ENCODE measurements around the gene LRP8. TPM values are rescaled to one million over a fixed set of nuclear protein-coding genes. Genes with fewer than 3 reads are reported as not detected.
A peak's percentile ranks its signal among the peaks of the same experiment; 100 is the strongest.

LRP8 gene
- 100 to 1,000 TPM in 1 of 2 donors, 10 to 100 TPM in 1; 87.8 to 194 TPM for total RNA-seq

- peak; percentile 89 for DNase-seq (ENCODE audit: low spot score)
- Mint-ChIP-seq H3K9me3 (no peaks in the 10 kb centered on the region), H3K36me3 (peaks cover 9% of the 10 kb centered on the region), H3K4me3 (peak within 1 kb of the TSS; percentile 95), H3K27me3 (no peaks in the 10 kb centered on the region), H3K4me1 (ENCODE audit: low read depth in 2 of 2) (peaks cover 27 to 29% of the 10 kb centered on the region in 2 donors), H3K27ac (peak within 1 kb of the TSS; percentile 97 to 98)
- peak; percentile 58 to 70 for ATAC-seq
Measured at GRCh38 chr1:53328009-53328461, at the start of gene LRP8. LRP8 (minus strand) TSS chr1:53328070; CDS start chr1:53327912, 158 bp downstream.

DNA sequence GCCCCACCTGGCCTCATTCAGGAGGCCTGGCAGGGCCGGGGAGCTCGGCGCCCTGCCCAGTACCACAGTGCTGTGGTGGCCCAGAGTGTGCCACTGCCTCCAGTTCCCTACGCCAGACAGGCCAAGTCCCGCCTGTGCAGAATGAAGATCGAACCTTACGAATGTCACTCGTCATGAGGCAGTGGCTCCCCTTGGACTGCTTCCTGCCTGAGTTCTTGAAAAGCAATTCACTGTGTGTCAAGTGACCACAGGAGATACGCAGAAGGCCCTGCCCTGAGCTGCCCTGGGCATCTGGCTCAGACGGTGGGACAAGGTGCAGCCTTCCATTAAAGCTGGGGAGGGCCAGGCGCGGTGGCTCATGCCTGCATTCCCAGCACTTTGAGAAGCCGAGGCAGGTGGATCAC, 49.6 kb upstream of the LRP8 start:
- Mint-ChIP-seq H3K27me3 (peaks cover 10 to 18% of the 10 kb centered on the region in 2 donors), H3K9me3 (no peaks in the 10 kb centered on the region), H3K36me3 (no peaks in the 10 kb centered on the region), H3K27ac (no peak overlapping the region), H3K4me1 (ENCODE audit: low read depth in 2 of 2) (no peaks in the 10 kb centered on the region), H3K4me3 (no peak overlapping the region)
- no peak for ATAC-seq
- no peak for DNase-seq (ENCODE audit: low spot score)

DNA sequence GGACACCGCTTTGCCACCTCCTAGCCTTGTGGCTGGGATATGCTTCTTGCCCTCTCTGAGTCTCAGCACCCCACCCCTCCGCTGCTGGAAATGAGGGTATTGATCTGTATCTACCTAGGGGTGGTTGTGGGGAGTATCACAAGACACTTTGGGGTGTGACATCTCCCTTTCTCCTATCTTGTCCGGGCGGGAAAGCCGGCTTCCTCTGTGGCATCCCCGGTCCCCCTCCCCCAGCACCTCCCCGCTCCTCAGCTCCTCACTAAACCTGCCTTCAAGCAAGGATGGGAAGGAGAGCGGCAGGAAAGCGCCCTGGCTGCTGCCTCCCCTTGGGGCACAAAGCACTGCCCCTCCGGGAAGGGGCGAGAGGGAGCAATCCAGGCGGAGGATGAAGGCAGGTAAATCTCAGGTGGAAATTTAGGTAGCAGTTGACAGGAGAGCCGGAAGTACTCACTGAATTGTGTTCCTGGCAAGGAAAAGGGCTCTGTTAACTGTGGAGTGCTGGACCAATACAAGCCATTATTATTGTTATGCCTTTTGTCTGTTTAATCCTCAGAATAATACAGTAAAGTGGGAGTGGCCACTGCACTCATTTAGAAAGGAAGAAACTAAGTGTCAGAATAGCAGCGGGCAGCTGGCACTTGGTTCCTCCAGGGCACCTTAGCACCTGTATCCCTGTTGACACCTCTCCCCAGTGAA, 49.0 kb upstream of the LRP8 start:
- Mint-ChIP-seq H3K27me3 (peaks cover 10 to 16% of the 10 kb centered on the region in 2 donors), H3K36me3 (no peaks in the 10 kb centered on the region), H3K9me3 (no peaks in the 10 kb centered on the region), H3K4me1 (ENCODE audit: low read depth in 2 of 2) (no peaks in the 10 kb centered on the region), H3K4me3 (no peak overlapping the region), H3K27ac (no peak overlapping the region)
- DNase-seq (ENCODE audit: low spot score) (no peak), ATAC-seq (peak in 1 of 2 donors; percentile 13)

GRCh38 chr1:53376041-53376461, 48.2 kb upstream of the LRP8 start:
- peaks cover 3 to 8% of the 10 kb centered on the region in 2 donors for H3K27me3 Mint-ChIP-seq
- no peak overlapping the region for H3K4me3 Mint-ChIP-seq
- H3K36me3 Mint-ChIP-seq: no peaks in the 10 kb centered on the region
- ATAC-seq: no peak
- DNase-seq (ENCODE audit: low spot score): no peak
- no peaks in the 10 kb centered on the region for H3K9me3 Mint-ChIP-seq
- no peak overlapping the region for H3K27ac Mint-ChIP-seq
- no peaks in the 10 kb centered on the region for H3K4me1 Mint-ChIP-seq (ENCODE audit: low read depth in 2 of 2)

- DNase-seq (ENCODE audit: low spot score) (no peak), ATAC-seq (no peak)
- H3K27me3 Mint-ChIP-seq: peaks cover 3 to 8% of the 10 kb centered on the region in 2 donors
- H3K36me3 Mint-ChIP-seq: no peaks in the 10 kb centered on the region
- H3K27ac Mint-ChIP-seq: no peak overlapping the region
- H3K4me3 Mint-ChIP-seq: no peak overlapping the region
- no peaks in the 10 kb centered on the region for H3K9me3 Mint-ChIP-seq
- no peaks in the 10 kb centered on the region for H3K4me1 Mint-ChIP-seq (ENCODE audit: low read depth in 2 of 2)
Measured at GRCh38 chr1:53375440-53375839, 47.6 kb upstream of the LRP8 start.

DNA sequence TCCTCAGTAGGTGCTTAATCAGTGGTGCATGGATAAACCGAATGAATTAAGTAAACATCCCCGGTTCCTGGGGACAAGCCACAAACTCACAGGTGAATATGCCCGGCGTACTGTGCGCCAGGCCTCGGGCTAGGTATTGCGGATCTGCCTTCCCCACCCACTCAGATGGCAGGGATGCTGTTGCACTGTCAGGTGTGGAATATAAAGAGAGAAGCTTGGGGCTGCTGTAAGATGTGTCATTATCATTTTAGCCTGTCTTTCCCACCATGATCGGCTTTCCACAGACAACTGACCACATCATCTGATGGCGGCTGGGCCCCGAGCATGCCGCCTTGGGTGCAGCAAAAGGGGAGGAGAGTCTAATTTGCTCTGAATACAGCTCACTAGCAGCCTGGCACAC, 45.4 kb upstream of the LRP8 start:
- no peak for DNase-seq (ENCODE audit: low spot score)
- no peak overlapping the region for H3K27ac Mint-ChIP-seq
- H3K4me3 Mint-ChIP-seq: no peak overlapping the region
- peaks cover 2 to 5% of the 10 kb centered on the region in 2 donors for H3K4me1 Mint-ChIP-seq (ENCODE audit: low read depth in 2 of 2)
- ATAC-seq: no peak
- no peaks in the 10 kb centered on the region for H3K27me3 Mint-ChIP-seq
- H3K36me3 Mint-ChIP-seq: no peaks in the 10 kb centered on the region
- no peaks in the 10 kb centered on the region for H3K9me3 Mint-ChIP-seq

DNA sequence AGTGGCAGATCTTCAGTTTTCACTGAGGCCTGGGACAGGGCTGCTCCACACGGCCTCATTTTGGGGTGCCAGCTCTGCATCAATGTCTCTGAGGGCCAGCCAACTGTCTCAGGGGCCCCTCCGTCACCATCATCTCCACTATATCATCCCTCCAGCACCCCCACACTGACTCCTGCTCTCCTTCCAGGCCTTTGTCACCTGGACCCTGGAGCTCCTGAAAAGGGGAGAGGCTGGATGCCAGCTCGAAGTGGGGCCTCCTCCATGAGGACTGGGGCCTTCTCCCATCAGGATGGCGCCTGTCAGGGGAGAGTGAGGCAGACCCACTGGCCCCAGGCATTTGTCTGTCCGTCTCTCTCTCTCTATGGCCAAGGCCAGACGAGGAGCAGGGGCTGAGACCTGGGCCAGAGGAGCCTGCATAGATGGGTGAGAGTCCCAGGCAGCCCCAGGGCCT, 44.7 kb upstream of the LRP8 start:
- Mint-ChIP-seq H3K36me3 (no peaks in the 10 kb centered on the region), H3K27me3 (no peaks in the 10 kb centered on the region), H3K27ac (no peak overlapping the region), H3K4me1 (ENCODE audit: low read depth in 2 of 2) (peaks cover 10 to 12% of the 10 kb centered on the region in 2 donors), H3K4me3 (no peak overlapping the region), H3K9me3 (no peaks in the 10 kb centered on the region)
- DNase-seq (ENCODE audit: low spot score) (no peak), ATAC-seq (no peak)

GRCh38 chr1:53371851-53372250, 44.0 kb upstream of the LRP8 start:
- ATAC-seq (no peak), DNase-seq (ENCODE audit: low spot score) (no peak)
- no peaks in the 10 kb centered on the region for H3K9me3 Mint-ChIP-seq
- peaks cover 10 to 13% of the 10 kb centered on the region in 2 donors for H3K4me1 Mint-ChIP-seq (ENCODE audit: low read depth in 2 of 2)
- no peak overlapping the region for H3K4me3 Mint-ChIP-seq
- no peaks in the 10 kb centered on the region for H3K27me3 Mint-ChIP-seq
- H3K36me3 Mint-ChIP-seq: no peaks in the 10 kb centered on the region
- H3K27ac Mint-ChIP-seq: no peak overlapping the region

DNA sequence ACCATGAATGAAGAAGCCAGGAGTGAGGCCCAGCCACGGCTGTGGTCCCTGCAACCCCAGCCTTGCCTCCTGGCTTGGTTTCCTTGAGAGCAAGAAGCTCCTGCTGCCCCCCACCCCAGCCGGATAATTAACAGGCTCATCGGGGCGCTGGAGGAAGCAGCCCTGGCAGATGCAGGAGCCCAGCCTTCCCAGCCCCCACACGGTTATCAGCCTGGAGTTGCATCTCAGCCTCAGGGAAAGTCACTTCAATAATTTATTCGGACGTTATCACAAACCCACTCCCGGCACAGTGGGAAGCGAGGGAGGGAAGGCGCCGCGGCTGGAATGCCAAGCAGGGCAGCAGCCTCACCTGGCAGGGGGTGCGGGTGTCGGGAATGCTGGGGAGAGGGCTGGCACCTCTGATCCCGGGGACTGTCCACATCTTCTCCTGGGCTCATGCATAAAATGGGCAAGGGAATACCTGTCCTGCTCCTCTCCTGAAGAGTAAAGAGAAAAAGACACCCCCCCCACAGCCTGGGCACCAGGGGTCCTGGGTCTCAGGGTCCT, 43.3 kb upstream of the LRP8 start:
- no peak for DNase-seq (ENCODE audit: low spot score)

GRCh38 chr1:53370369-53370961, 42.6 kb upstream of the LRP8 start:
- Mint-ChIP-seq H3K27me3 (no peaks in the 10 kb centered on the region), H3K4me3 (no peak overlapping the region), H3K4me1 (ENCODE audit: low read depth in 2 of 2) (peaks cover 10 to 13% of the 10 kb centered on the region in 2 donors), H3K36me3 (no peaks in the 10 kb centered on the region), H3K27ac (no peak overlapping the region), H3K9me3 (no peaks in the 10 kb centered on the region)
- no peak for ATAC-seq
- no peak for DNase-seq (ENCODE audit: low spot score)

More for the DNA sequence above, 43.3 kb upstream of the LRP8 start:
- Mint-ChIP-seq H3K9me3 (no peaks in the 10 kb centered on the region), H3K27ac (no peak overlapping the region), H3K4me1 (ENCODE audit: low read depth in 2 of 2) (peaks cover 10 to 13% of the 10 kb centered on the region in 2 donors), H3K4me3 (no peak overlapping the region), H3K27me3 (no peaks in the 10 kb centered on the region), H3K36me3 (no peaks in the 10 kb centered on the region)
- ATAC-seq: no peak

- Mint-ChIP-seq H3K4me1 (ENCODE audit: low read depth in 2 of 2) (peaks cover 10 to 13% of the 10 kb centered on the region in 2 donors), H3K27ac (no peak overlapping the region), H3K27me3 (no peaks in the 10 kb centered on the region), H3K36me3 (no peaks in the 10 kb centered on the region), H3K9me3 (no peaks in the 10 kb centered on the region), H3K4me3 (no peak overlapping the region)
- ATAC-seq (no peak), DNase-seq (ENCODE audit: low spot score) (no peak)
Measured at GRCh38 chr1:53369761-53370160, 41.9 kb upstream of the LRP8 start.

DNA sequence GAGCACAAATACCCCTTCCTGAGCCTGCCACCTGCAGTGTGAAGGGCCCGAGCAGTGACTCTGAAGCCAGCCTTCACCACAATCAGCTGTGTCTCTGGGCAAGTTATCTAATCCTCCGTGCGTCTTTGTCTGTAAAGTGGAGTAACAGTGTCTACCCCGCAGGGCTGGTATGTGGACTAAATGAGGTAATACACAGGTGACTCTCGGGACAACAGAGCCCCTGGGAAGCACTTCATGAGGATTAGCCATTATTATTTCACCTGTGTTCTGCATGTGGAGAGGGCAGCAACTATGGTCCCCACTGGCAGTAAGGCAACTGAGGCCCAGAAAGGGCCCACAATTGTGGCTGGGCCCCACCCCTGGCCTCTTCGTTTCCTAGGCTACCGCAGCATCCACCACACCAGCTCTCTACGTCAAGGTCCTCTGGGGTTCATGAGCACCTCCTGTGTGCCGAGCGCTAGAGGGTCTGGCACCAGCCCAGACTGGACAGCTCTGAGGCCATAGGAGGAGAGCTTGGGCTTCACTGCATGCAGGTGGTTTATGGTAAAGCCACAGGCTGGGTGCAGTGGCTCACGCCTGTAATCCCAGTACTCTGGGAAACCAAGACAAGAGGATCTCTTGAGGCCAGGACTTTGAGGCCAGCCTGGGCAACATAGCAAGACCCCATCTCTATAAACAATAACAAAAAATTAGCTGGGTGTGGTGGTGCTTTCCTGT, 41.3 kb upstream of the LRP8 start:
- no peaks in the 10 kb centered on the region for H3K9me3 Mint-ChIP-seq
- DNase-seq (ENCODE audit: low spot score) (no peak), ATAC-seq (no peak)

GRCh38 chr1:53368314-53369033, 40.6 kb upstream of the LRP8 start:
- Mint-ChIP-seq H3K9me3 (no peaks in the 10 kb centered on the region), H3K4me3 (peak overlapping the region; percentile 62), H3K4me1 (ENCODE audit: low read depth in 2 of 2) (peaks cover 10 to 13% of the 10 kb centered on the region in 2 donors), H3K27me3 (no peaks in the 10 kb centered on the region), H3K27ac (peak overlapping the region; percentile 28 to 86), H3K36me3 (no peaks in the 10 kb centered on the region)
- DNase-seq (ENCODE audit: low spot score): no peak
- ATAC-seq: peak in 1 of 2 donors; percentile 4

More for the DNA sequence above, 41.3 kb upstream of the LRP8 start:
- no peak overlapping the region for H3K27ac Mint-ChIP-seq
- no peak overlapping the region for H3K4me3 Mint-ChIP-seq
- no peaks in the 10 kb centered on the region for H3K36me3 Mint-ChIP-seq
- H3K27me3 Mint-ChIP-seq: no peaks in the 10 kb centered on the region
- peaks cover 10 to 13% of the 10 kb centered on the region in 2 donors for H3K4me1 Mint-ChIP-seq (ENCODE audit: low read depth in 2 of 2)

Measured in natural killer cell treated with Interleukin-12 subunit alpha and Interleukin-12 subunit beta and Interleukin-15 and Interleukin-18, amount 100 ng/mL, for 72 hours (primary cell).